NB4 (cell line): ENCODE results near the gene POU6F2.

ENCODE experiments used
- CTCF ChIP-seq: IDR thresholded peaks from one replicate; pipeline ENCODE4 v1.5.1; 2012; ENCODE audit warnings: low read depth, low read length
- MAX ChIP-seq: IDR thresholded peaks from 2 replicates; pipeline ENCODE4 v1.6.1; 2011; ENCODE audit warnings: low read depth, low read length
- MYC ChIP-seq: IDR thresholded peaks from 2 replicates; pipeline ENCODE4 v1.6.1; 2011; ENCODE audit warnings: low read depth, low read length
- POLR2A ChIP-seq: IDR thresholded peaks from 2 replicates; pipeline ENCODE4 v1.6.1; 2011; ENCODE audit warnings: mild to moderate bottlenecking; ENCODE audit not compliant: insufficient read length; ENCODE audit errors: extremely low read depth

- TF ChIP-seq CTCF: no peak
- no peak for TF ChIP-seq MYC
- TF ChIP-seq MAX: no peak
- TF ChIP-seq POLR2A: no peak
These were observed 443.5 kb downstream of the POU6F2 start for GRCh38 chr7:39421251-39421650.
